K562 (cell line): ENCODE measurements around the gene LY6G6F. TPM values are rescaled to one million over a fixed set of nuclear protein-coding genes. Genes with fewer than 3 reads are reported as not detected.

ENCODE experiments used
- ARNT ChIP-seq, 2 experiments: fragments of 450-650 bp; IDR thresholded peaks; 2 replicates each; pipeline ENCODE4 v1.6.1; 2016; ENCODE audit warnings: mild to moderate bottlenecking in 1 of 2
- ETS1 ChIP-seq: conservative IDR thresholded peaks from 2 replicates; pipeline ENCODE4 v1.6.1; 2011; ENCODE audit warnings: low read depth, mild to moderate bottlenecking, low read length; ENCODE audit not compliant: control insufficient read depth
- NR0B1 ChIP-seq: fragments of 450-650 bp; IDR thresholded peaks from one replicate; pipeline ENCODE4 v1.6.1; 2018; ENCODE audit warnings: mild to moderate bottlenecking, moderate library complexity; ENCODE audit not compliant: partially characterized antibody
- PTTG1 ChIP-seq: fragments of 450-650 bp; IDR thresholded peaks from 2 replicates; pipeline ENCODE4 v1.6.1; 2016; ENCODE audit warnings: low read depth, mild to moderate bottlenecking, missing genetic modification characterization, missing compliant biosample characterization
- RBM34 ChIP-seq: fragments of 200-400 bp; formaldehyde crosslinking; IDR thresholded peaks from 2 replicates; pipeline ENCODE4 v1.6.1; 2018; ENCODE audit warnings: low read length, borderline replicate concordance; ENCODE audit not compliant: insufficient read depth
- REST ChIP-seq, 2 experiments: fragments of 450-650 bp; formaldehyde crosslinking in 1 of 2; IDR thresholded peaks; 2 replicates each; pipeline versions ENCODE4 v1.4.0 to v1.6.1; 2014 to 2020; ENCODE audit warnings: mild to moderate bottlenecking in 2 of 2, borderline replicate concordance in 1 of 2, low read depth in 1 of 2
- RFX7 ChIP-seq: fragments of 250-450 bp; sonication (Bioruptor Pico); IDR thresholded peaks from 2 replicates; pipeline ENCODE4 v1.5.1; 2021; ENCODE audit warnings: mild to moderate bottlenecking
- SAP30 ChIP-seq: fragments of 200-600 bp; sonication (generic); IDR thresholded peaks from 2 replicates; pipeline ENCODE4 v1.6.1; 2012; ENCODE audit warnings: borderline replicate concordance, low read depth, mild to moderate bottlenecking, moderate library complexity, low read length, control low read depth, inconsistent platforms; ENCODE audit not compliant: insufficient read depth, poor library complexity, severe bottlenecking
- SIN3B ChIP-seq: fragments of 450-650 bp; IDR thresholded peaks from 2 replicates; pipeline ENCODE4 v1.6.1; 2017; ENCODE audit warnings: low read depth, mild to moderate bottlenecking, moderate library complexity
- ZFP30 ChIP-seq: fragments of 250-450 bp; sonication (Bioruptor Pico); IDR thresholded peaks from 2 replicates; pipeline ENCODE4 v1.8.0; 2022; ENCODE audit warnings: moderate library complexity, mild to moderate bottlenecking, inconsistent platforms, borderline replicate concordance
- ZNF23 ChIP-seq: fragments of 250-450 bp; sonication (Bioruptor Pico); IDR thresholded peaks from 2 replicates; pipeline ENCODE4 v1.4.0; 2020; ENCODE audit warnings: mild to moderate bottlenecking
- ZNF280B ChIP-seq: fragments of 250-450 bp; sonication (Bioruptor Pico); IDR thresholded peaks from 2 replicates; pipeline ENCODE4 v1.5.1; 2021; ENCODE audit warnings: mild to moderate bottlenecking
- ZNF589 ChIP-seq: fragments of 200-800 bp; sonication (Bioruptor generic); IDR thresholded peaks from 2 replicates; pipeline ENCODE4 v1.6.1; 2016; ENCODE audit warnings: low read depth, missing genetic modification characterization, missing compliant biosample characterization
- ZNF695 ChIP-seq: fragments of 450-650 bp; formaldehyde crosslinking; IDR thresholded peaks from 2 replicates; pipeline ENCODE4 v1.4.0; 2020; ENCODE audit warnings: mild to moderate bottlenecking, moderate library complexity
- polyA plus RNA-seq, 8 experiments: library from polyadenylated mRNA; depleted of rRNA in 4 of 8; stranded (reverse) in 5 of 8; unstranded in 3 of 8; fragments of >200 nt; fragmentation: Nextera tagmentation in 2 of 8; fragmentation: Illumina TruSeq in 1 of 8; extraction: Ambion mirVana in 2 of 8; extraction: Trizol in 1 of 8; gene quantifications; 2 replicates each; pipeline versions ENCODE4 v1.2.1 to v1.2.3, GENCODE V29; 2011 to 2014; ENCODE audit warnings: inconsistent platforms in 1 of 8, missing spikeins in 1 of 8
- total RNA-seq, 7 experiments: library from RNA; depleted of rRNA in 6 of 7; stranded (reverse); fragments of >200 nt in 6 of 7; fragmentation: Illumina TruSeq in 2 of 7; extraction: Trizol in 2 of 7; gene quantifications; 2 replicates each; pipeline versions ENCODE4 v1.2.1 to v1.2.3, GENCODE V29; 2011 to 2021; ENCODE audit warnings: low replicate concordance in 1 of 7

The LY6G6F gene
- total and polyA plus RNA-seq, 9 of the 15 experiments (the other 6 are each of a cell fraction or from before 2014, with no cell fraction given), result 0.14 to 0.50 (median 0.28) TPM; not detected in 2

GRCh38 chr6:31664790-31665500, 41.7 kb upstream of the LY6G6F start, which contains the start of gene GPANK1 (continued):
- no peak; the same call in 1 of the 2 replicates for TF ChIP-seq ETS1
- no peak for TF ChIP-seq SIN3B
- peak; percentile 75; the same call in 1 of the 2 replicates for TF ChIP-seq ZNF695
- TF ChIP-seq PTTG1 (tag), result no peak
- TF ChIP-seq REST (IDR thresholded peaks at IDR 0.05; ENCODE audit: borderline replicate concordance), result no peak
- TF ChIP-seq REST (CRISPR knock-in tag; IDR thresholded peaks at IDR 0.05; ENCODE audit: low read depth), result no peak
- TF ChIP-seq RFX7 (CRISPR knock-in tag), result peak; percentile 84; the same call in 1 of the 2 replicates
- TF ChIP-seq RBM34, result no peak
- TF ChIP-seq ZFP30 (CRISPR knock-in tag), result no peak
- no peak for TF ChIP-seq ZNF23 (CRISPR knock-in tag)
- no peak for TF ChIP-seq SAP30
- TF ChIP-seq ZNF280B, result no peak
- peak in 1 of 2 experiments; percentile 62; a peak in 2 of 4 replicates for TF ChIP-seq ARNT (IDR thresholded peaks at IDR 0.05)
- no peak for TF ChIP-seq ZNF589
- no peak for TF ChIP-seq NR0B1
